ENCODE data around the gene CFL1.

Gene CFL1

GRCh38 chr11:65872586-65873317, 14.8 kb upstream of the CFL1 start, which contains the start of gene EFEMP2:
EFEMP2 (minus strand) TSS chr11:65872800; CDS start chr11:65872354, 446 bp downstream.
- no peak for DNase-seq

- DNase-seq, result peak; percentile 74
Measured at GRCh38 chr11:65871811-65872548, 14.0 kb upstream of the CFL1 start.

- DNase-seq, result no peak
Measured at GRCh38 chr11:65870706-65871681, 13.0 kb upstream of the CFL1 start.

DNA sequence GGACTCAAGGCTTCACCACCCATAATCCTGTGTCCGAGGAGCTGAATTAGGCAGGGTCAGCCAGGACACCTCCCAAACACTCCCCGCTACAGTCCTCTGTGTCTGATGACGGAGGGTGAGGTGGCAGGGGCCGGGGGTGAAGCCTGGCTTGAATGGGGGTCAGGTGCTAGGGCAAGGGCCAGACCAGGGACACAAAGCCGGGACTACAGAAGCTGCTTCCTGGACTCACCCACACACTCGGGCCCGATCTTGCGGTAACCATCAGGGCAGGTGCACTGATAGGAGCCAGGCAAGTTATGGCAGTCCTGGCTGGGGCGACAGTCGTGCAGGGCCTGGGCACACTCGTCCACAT, 12.3 kb upstream of the CFL1 start:
- no peak for DNase-seq

- no peak for DNase-seq
Measured at GRCh38 chr11:65869643-65870306, 11.8 kb upstream of the CFL1 start.

GRCh38 chr11:65868907-65869306, 10.9 kb upstream of the CFL1 start:
- no peak for DNase-seq

- no peak for DNase-seq
Measured at GRCh38 chr11:65868076-65868667, 10.2 kb upstream of the CFL1 start.

DNA sequence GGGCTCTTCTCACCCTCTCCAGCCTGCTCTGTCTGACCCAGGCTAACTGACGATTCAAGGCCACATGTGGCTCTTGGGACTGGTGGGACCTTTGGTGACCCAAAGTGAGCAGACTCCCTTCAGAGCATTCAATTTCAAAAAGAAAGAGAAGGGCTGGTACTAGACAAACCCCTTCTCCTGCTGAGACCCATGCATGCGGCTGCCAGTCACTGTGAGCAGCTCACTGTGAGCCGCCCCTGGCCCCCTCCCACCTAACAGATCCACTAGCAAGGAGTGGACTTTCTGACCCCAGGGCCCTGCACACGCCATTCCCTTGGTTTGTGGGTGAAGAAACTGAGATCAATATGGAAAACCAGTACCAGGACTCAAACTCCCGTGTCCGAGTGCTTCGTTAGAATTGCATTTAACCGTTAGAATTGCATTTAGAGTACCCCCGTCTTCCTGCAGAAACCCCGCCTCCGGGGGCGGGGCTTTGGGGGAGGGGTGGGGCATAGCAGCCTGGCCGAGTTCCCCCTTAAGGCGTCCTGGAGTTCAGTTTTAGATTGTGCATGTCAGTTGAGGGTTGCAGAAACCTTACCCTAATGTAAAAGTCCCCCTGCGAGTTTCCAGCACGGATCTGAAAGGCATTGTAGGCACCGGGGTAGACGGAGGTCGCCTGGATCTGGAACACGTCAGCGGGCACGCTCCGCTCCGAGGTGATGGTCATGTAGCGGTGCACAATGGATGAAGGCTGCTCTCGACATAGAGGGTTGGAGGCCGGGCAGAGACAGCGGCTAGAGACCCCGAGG, 9.5 kb upstream of the CFL1 start:
- DNase-seq, result no peak

- DNase-seq, result no peak
Measured at GRCh38 chr11:65866509-65867283, 8.7 kb upstream of the CFL1 start.

- DNase-seq, result no peak
Measured at GRCh38 chr11:65865550-65866172, 7.7 kb upstream of the CFL1 start.

DNA sequence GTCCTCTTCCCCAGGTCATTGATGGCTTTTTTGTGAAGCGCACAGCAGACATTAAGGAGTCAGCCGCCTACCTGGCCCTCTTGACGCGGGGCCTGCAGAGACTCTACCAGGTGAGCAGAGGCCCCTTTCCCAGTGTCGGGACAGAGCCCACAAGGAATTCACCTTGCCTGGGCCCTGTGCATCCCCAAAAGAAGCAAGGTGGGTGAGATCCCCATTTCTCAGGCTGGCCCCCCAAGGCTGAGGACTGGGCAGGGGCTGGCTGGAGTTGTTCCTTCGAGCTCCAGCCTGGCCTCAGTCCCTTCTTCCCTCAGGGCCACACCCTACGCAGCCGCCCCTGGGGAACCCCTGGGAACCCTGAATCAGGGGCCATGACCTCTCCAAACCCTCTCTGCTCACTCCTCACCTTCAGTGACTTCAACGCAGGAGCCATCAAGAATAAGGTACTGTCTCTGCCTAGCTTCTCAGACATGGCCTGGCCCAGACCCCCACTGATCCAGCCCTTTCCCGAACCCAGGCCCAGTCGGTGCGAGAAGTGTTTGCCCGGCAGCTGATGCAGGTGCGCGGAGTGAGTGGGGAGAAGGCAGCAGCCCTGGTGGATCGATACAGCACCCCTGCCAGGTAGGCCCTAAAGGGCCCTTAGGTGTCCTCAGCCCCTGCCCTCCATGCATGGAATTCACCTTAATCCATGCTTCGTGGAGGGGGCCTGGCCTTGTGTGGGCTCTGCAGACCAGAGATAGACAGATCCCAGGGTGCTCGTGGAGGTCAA, 6.9 kb upstream of the CFL1 start:
- DNase-seq, result no peak

DNA sequence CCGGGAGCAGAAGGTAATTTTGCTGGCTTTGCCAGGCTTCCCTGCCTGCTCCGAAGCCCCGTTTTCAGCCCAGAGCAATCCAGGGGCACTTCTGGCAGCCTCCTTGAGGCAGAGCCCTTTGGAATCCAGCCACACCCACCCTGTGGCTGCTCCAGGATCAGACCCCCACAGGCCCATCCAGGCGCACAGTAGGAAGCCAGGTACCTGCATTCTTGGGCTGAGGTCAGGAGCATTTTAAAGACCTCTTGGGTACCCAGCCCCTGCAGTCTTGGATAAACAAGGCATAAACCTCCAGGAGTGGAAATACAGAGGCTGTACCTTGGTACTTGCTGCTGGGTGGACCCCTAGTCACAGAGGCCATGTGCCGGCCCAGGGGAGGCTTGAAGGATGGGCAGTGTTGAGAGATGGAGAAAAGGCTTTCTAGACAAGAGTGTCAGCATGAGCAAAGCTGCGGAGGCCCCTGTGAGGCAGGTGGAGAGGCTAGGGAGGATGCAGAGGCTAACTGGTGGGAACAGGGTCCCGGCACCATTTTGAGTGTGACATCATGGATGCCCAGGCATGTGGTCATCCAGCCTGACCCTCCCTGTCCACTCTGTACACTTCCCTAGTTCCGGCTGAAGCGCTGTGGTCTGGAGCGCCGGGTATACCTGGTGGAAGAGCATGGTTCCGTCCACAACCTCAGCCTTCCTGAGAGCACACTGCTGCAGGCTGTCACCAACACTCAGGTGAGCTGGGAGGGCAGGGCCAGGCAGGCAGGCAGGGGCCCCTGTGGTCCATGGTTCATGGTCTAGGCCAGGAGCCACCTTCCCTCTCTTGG, 6.1 kb upstream of the CFL1 start:
- no peak for DNase-seq

GRCh38 chr11:65862941-65863888, 5.2 kb upstream of the CFL1 start:
- DNase-seq, result no peak

DNA sequence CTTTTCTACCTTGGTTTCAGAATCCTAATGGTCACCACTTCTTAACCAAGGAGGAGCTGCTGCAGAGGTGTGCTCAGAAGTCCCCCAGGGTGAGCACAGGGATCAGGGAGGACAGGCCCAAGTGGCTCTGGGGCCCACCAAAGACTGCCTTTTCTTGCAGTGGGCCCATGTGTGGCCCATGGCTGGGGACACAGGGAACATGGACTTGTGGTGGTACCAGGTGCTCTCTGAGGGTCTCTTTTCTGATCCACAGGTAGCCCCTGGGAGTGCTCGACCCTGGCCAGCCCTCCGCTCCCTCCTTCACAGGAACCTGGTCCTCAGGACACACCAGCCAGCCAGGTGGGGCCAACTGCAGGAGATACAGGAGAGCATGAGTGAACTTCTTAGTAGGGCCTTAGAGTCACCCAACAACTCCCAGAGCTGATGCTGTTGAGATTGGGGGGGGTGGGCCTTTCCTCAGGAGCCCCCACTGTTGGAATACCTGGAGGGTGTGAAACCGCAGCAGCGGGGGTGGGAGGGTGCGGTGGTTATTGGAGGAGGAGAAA, 4.3 kb upstream of the CFL1 start:
- no peak for DNase-seq

GRCh38 chr11:65861533-65862183, 3.7 kb upstream of the CFL1 start:
- DNase-seq, result no peak

- no peak for DNase-seq
Measured at GRCh38 chr11:65861165-65861505, 3.2 kb upstream of the CFL1 start.
